ENCODE data around the gene OR1B1.

Gene OR1B1

GRCh38 chr9:122579874-122580273 is 77.6 kb downstream of the OR1B1 start:
- no peak for TF ChIP-seq CTCF (IDR thresholded peaks at IDR 0.05; ENCODE audit: low read depth, low read length)
- in situ Hi-C loops (cut with HindIII; ENCODE audit: low sequenced_read_pairs) = no loop called here
- H3K4me3 ChIP-seq (ENCODE audit: low read depth, low read length) = no peak overlapping the region
- no peak for DNase-seq (ENCODE audit: low read depth, low spot score)

All from astrocyte of the spinal cord (primary cell).